ENCODE data around the gene CYSRT1.

- no peak for TF ChIP-seq CTCF (IDR thresholded peaks at IDR 0.05; ENCODE audit: extremely low read depth in 1 of 2, insufficient read depth in 1 of 2, low read depth in 1 of 2, low read length in 2 of 2)
- TF ChIP-seq POLR2AphosphoS5 (IDR thresholded peaks at IDR 0.05; ENCODE audit: insufficient read depth, low read depth, low read length) = no peak
- TF ChIP-seq JUN (IDR thresholded peaks at IDR 0.05; ENCODE audit: borderline replicate concordance, insufficient read depth, insufficient read length, low read depth) = no peak
Measured at GRCh38 chr9:137236936-137237421, 12.0 kb downstream of the CYSRT1 start.
